GM19395 (cell line): ENCODE measurements around the gene PRR7.
"Not testable (repeated sequence)": the region's sequence is repeated elsewhere in the genome, so short reads cannot be mapped to it uniquely, and the experiment has no call there.

Experiments
- ATAC-seq: cut with Tn5 transposase; IDR thresholded peaks from one replicate; pipeline ENCODE4 v1.9.1; 2021; ENCODE audit warnings: mild to moderate bottlenecking, moderate library complexity; ENCODE audit not compliant: unreplicated experiment

PRR7 gene

GRCh38 chr5:177446200-177447065 is at the start of gene PRR7:
TSS of gene PRR7 (plus strand) at chr5:177446814. CDS start at chr5:177455068, 8,254 bp downstream.
- ATAC-seq: peak; percentile 56

GRCh38 chr5:177397875-177398390 is 48.7 kb upstream of the PRR7 start:
- ATAC-seq: no peak

GRCh38 chr5:177399997-177400868 is 46.4 kb upstream of the PRR7 start, which contains the start of gene PFN3:
TSS of gene PFN3 (minus strand) at chr5:177400661. CDS start at chr5:177400576, 85 bp downstream.
- ATAC-seq: no peak

- no peak for ATAC-seq
These were observed 44.2 kb upstream of the PRR7 start for GRCh38 chr5:177402271-177403043.

- ATAC-seq: peak; percentile 39
These were observed 43.4 kb upstream of the PRR7 start for GRCh38 chr5:177403102-177403791.

- ATAC-seq: peak; percentile 84
These were observed 42.6 kb upstream of the PRR7 start for GRCh38 chr5:177403792-177404640.

- ATAC-seq: no peak
These were observed 41.9 kb upstream of the PRR7 start for GRCh38 chr5:177404641-177405179.

- ATAC-seq: no peak
These were observed 41.3 kb upstream of the PRR7 start for GRCh38 chr5:177405312-177405711.

- ATAC-seq: no peak
These were observed 40.8 kb upstream of the PRR7 start for GRCh38 chr5:177405805-177406204.

- no peak for ATAC-seq
These were observed 37.4 kb upstream of the PRR7 start, which contains the start of gene F12 for GRCh38 chr5:177409043-177409801. TSS of gene F12 (minus strand) at chr5:177409564. CDS start at chr5:177409527, 37 bp downstream.

- ATAC-seq: no peak
These were observed 36.0 kb upstream of the PRR7 start for GRCh38 chr5:177410575-177410974.

- ATAC-seq: peak; percentile 86
These were observed 33.9 kb upstream of the PRR7 start for GRCh38 chr5:177412603-177413233.

GRCh38 chr5:177414481-177414880 is 32.1 kb upstream of the PRR7 start:
- no peak for ATAC-seq

- ATAC-seq: not testable (repeated sequence)
These were observed 29.5 kb upstream of the PRR7 start for GRCh38 chr5:177417081-177417480.

- no peak for ATAC-seq
These were observed 27.6 kb upstream of the PRR7 start for GRCh38 chr5:177419046-177419445.

- not testable (repeated sequence) for ATAC-seq
These were observed 26.1 kb upstream of the PRR7 start for GRCh38 chr5:177420472-177420871.

GRCh38 chr5:177421062-177421798 is 25.4 kb upstream of the PRR7 start:
- ATAC-seq: no peak
